IMR-90 (cell line): Measurements from ENCODE around the gene ABHD16A. TPM values are rescaled to one million over a fixed set of nuclear protein-coding genes. Genes with fewer than 3 reads are reported as not detected.

ENCODE experiments used
- ATAC-seq: fragments of 200-7000 bp; cut with Tn5 transposase; 2 replicates; pipeline ENCODE4 v1.9.1; 2020; ENCODE audit warnings: low read depth, mild to moderate bottlenecking, moderate library complexity
- BruUV-seq: library from RNA; stranded (reverse); fragments of 400-500 nt; replicated peaks from 2 replicates; lab custom pipeline; 2021; lab: Mats Ljungman, UMichigan
- CTCF ChIA-PET: fragments of 300-600 bp; formaldehyde crosslinking; extraction: SDS; loops from one replicate; lab custom pipeline; 2021; ENCODE audit warnings: antibody characterized with exemption; lab: Yijun Ruan, JAX
- POLR2A ChIA-PET: fragments of 300-600 bp; sonication (Branson Sonifier 250); formaldehyde crosslinking; loops from one replicate; lab custom pipeline; 2022; ENCODE audit warnings: antibody characterized with exemption; ENCODE audit not compliant: unreplicated experiment; lab: Charles Lee
- DNase-seq: peaks from one replicate; pipeline ENCODE4 v3.0.0; 2013
- H2AFZ ChIP-seq: replicated peaks from 2 replicates; pipeline ENCODE3; 2013; ENCODE audit warnings: low read length, mild to moderate bottlenecking; ENCODE audit not compliant: poor library complexity
- H2AK5ac ChIP-seq: 2 replicates; pipeline ENCODE4 v1.6.1; 2013; ENCODE audit warnings: low read depth, low read length, inconsistent platforms
- H2AK9ac ChIP-seq: replicated peaks from 2 replicates; pipeline ENCODE3; 2013; ENCODE audit warnings: mild to moderate bottlenecking, low read depth, low read length, moderate library complexity; ENCODE audit not compliant: poor library complexity
- H2BK120ac ChIP-seq: 2 replicates; pipeline ENCODE4 v1.6.1; 2013; ENCODE audit warnings: low read depth, low read length, inconsistent platforms
- H2BK15ac ChIP-seq: 3 replicates; pipeline ENCODE4 v1.6.1; 2013; ENCODE audit warnings: low read depth, low read length, inconsistent platforms
- H2BK20ac ChIP-seq: 2 replicates; pipeline ENCODE4 v1.6.1; 2013; ENCODE audit warnings: low read depth, mild to moderate bottlenecking, inconsistent platforms, low read length, moderate library complexity
- H2BK5ac ChIP-seq: 2 replicates; pipeline ENCODE4 v1.6.1; 2013; ENCODE audit warnings: mild to moderate bottlenecking, low read depth, low read length, inconsistent platforms; ENCODE audit not compliant: poor library complexity, severe bottlenecking
- H3K14ac ChIP-seq: replicated peaks from 2 replicates; pipeline ENCODE4 v1.6.1; 2013; ENCODE audit warnings: low read depth, low read length, inconsistent platforms
- H3K18ac ChIP-seq: 2 replicates; pipeline ENCODE4 v1.6.1; 2013; ENCODE audit warnings: low read depth, low read length, control low read depth
- H3K23ac ChIP-seq: 2 replicates; pipeline ENCODE4 v1.6.1; 2013; ENCODE audit warnings: low read depth, low read length, inconsistent platforms
- H3K27ac ChIP-seq: 2 replicates; pipeline ENCODE4 v1.5.1; 2013; ENCODE audit warnings: mild to moderate bottlenecking, control low read depth, low read length; ENCODE audit not compliant: insufficient read depth
- H3K27me3 ChIP-seq: 2 replicates; pipeline ENCODE4 v1.6.1; 2013; ENCODE audit warnings: low read length; ENCODE audit not compliant: control insufficient read depth, insufficient read depth
- H3K36me3 ChIP-seq: 2 replicates; pipeline ENCODE4 v1.6.1; 2013; ENCODE audit warnings: low read length, mixed read lengths; ENCODE audit not compliant: control insufficient read depth, insufficient read depth
- H3K4ac ChIP-seq: 2 replicates; pipeline ENCODE4 v1.6.1; 2013; ENCODE audit warnings: low read depth, low read length, inconsistent platforms
- H3K4me1 ChIP-seq: 2 replicates; pipeline ENCODE4 v1.6.1; 2013; ENCODE audit warnings: low read length, mixed read lengths; ENCODE audit not compliant: control insufficient read depth, insufficient read depth
- H3K4me2 ChIP-seq: 2 replicates; pipeline ENCODE4 v1.6.1; 2013; ENCODE audit warnings: low read depth, mild to moderate bottlenecking, control low read depth, low read length, moderate library complexity
- H3K4me3 ChIP-seq: 2 replicates; pipeline ENCODE4 v1.5.1; 2013; ENCODE audit warnings: low read depth, mild to moderate bottlenecking, control low read depth, low read length, moderate library complexity; ENCODE audit not compliant: insufficient read depth
- H3K56ac ChIP-seq: 2 replicates; pipeline ENCODE4 v1.6.1; 2013; ENCODE audit warnings: low read length, inconsistent platforms; ENCODE audit not compliant: insufficient read depth; ENCODE audit errors: extremely low read depth
- H3K79me1 ChIP-seq, 2 experiments: 2 replicates each; pipeline ENCODE4 v1.6.1; 2013; ENCODE audit warnings: low read length in 2 of 2, inconsistent platforms in 1 of 2, low read depth in 1 of 2
- H3K9ac ChIP-seq: 2 replicates; pipeline ENCODE4 v1.6.1; 2013; ENCODE audit warnings: low read depth, low read length, control low read depth
- H3K9me1 ChIP-seq: 2 replicates; pipeline ENCODE4 v1.6.1; 2013; ENCODE audit warnings: low read length, inconsistent platforms; ENCODE audit not compliant: insufficient read depth
- H3K9me3 ChIP-seq: 2 replicates; pipeline ENCODE4 v1.6.1; 2013; ENCODE audit warnings: low read length; ENCODE audit not compliant: control insufficient read depth, insufficient read depth
- H4K20me1 ChIP-seq: 2 replicates; pipeline ENCODE4 v1.6.1; 2013; ENCODE audit warnings: low read length, inconsistent platforms; ENCODE audit not compliant: insufficient read depth
- H4K5ac ChIP-seq: 2 replicates; pipeline ENCODE4 v1.6.1; 2013; ENCODE audit warnings: mild to moderate bottlenecking, low read depth, low read length, control low read depth
- H4K8ac ChIP-seq, 2 experiments: 2 replicates each; pipeline ENCODE4 v1.6.1; 2013; ENCODE audit warnings: low read depth in 2 of 2, low read length in 2 of 2, control low read depth in 1 of 2, inconsistent platforms in 1 of 2
- H4K91ac ChIP-seq: 2 replicates; pipeline ENCODE4 v1.6.1; 2013; ENCODE audit warnings: low read depth, low read length, inconsistent platforms; ENCODE audit not compliant: insufficient read depth
- BHLHE40 ChIP-seq: fragments of 150-350 bp; IDR thresholded peaks from 2 replicates; pipeline ENCODE4 v1.6.1; 2016; ENCODE audit warnings: mild to moderate bottlenecking, low read depth, low read length
- CHD1 ChIP-seq: IDR thresholded peaks from 2 replicates; pipeline ENCODE4 v1.6.1; 2012; ENCODE audit warnings: low read depth, low read length, improper control_type of control experiment
- MXI1 ChIP-seq: IDR thresholded peaks from 2 replicates; pipeline ENCODE4 v1.6.1; 2012; ENCODE audit warnings: low read depth, mild to moderate bottlenecking, low read length, moderate library complexity, borderline replicate concordance
- POLR2A ChIP-seq: IDR thresholded peaks from 2 replicates; pipeline ENCODE4 v1.6.1; 2012; ENCODE audit warnings: mild to moderate bottlenecking, low read depth, low read length
- SMC3 ChIP-seq: fragments of 150-350 bp; IDR thresholded peaks from 2 replicates; pipeline ENCODE4 v1.6.1; 2016; ENCODE audit warnings: low read depth, mild to moderate bottlenecking, antibody characterized with exemption, low read length, moderate library complexity
- WGBS, 2 experiments: methylation state at CpG; one replicate each; pipeline versions ENCODE4 v1.1.5 to v1.1.7; 2013; ENCODE audit warnings: missing lambda C conversion rate in 2 of 2; ENCODE audit not compliant: insufficient read length in 1 of 2; ENCODE audit errors: extremely low coverage in 2 of 2; 5-methylcytosine and 5-hydroxymethylcytosine counted together
- dilution Hi-C: fragments of 300-500 bp; cut with HindIII; formaldehyde crosslinking; loops from one replicate; pipeline ENCODE4 v1.14.3; 2018; ENCODE audit warnings: low sequenced_read_pairs; ENCODE audit not compliant: unreplicated experiment
- in situ Hi-C: fragments of 300-500 bp; cut with MboI; formaldehyde crosslinking; loops from 3 replicates; pipeline ENCODE4 v1.14.3; 2019; ENCODE audit warnings: low sequenced_read_pairs, inconsistent platforms, mixed read lengths
- intact Hi-C: fragments of 100-400 bp; cut with micrococcal nuclease; formaldehyde crosslinking; loops from 2 replicates; pipeline ENCODE4 v1.10.0; 2022
- polyA plus RNA-seq, 3 experiments: library from polyadenylated mRNA; depleted of rRNA; stranded (reverse); fragments of >200 nt; gene quantifications; 2 replicates each; pipeline ENCODE4 v1.2.3, GENCODE V29; 2012; ENCODE audit warnings: low replicate concordance in 1 of 3
- total RNA-seq: library from RNA; depleted of rRNA; stranded (reverse); fragments of >200 nt; gene quantifications from 2 replicates; pipeline ENCODE4 v1.2.3, GENCODE V29; 2012
- TF ChIP-seq, protein P1 (sequence below): conservative IDR thresholded peaks from 2 replicates; pipeline ENCODE4 v1.5.1; 2012; ENCODE audit warnings: mild to moderate bottlenecking, low read depth, low read length, improper control_type of control experiment

ABHD16A gene
- total and polyA plus RNA-seq, 2 of the 4 experiments (the other 2 are of a cell fraction) = 31.5 to 35.1 TPM

DNA sequence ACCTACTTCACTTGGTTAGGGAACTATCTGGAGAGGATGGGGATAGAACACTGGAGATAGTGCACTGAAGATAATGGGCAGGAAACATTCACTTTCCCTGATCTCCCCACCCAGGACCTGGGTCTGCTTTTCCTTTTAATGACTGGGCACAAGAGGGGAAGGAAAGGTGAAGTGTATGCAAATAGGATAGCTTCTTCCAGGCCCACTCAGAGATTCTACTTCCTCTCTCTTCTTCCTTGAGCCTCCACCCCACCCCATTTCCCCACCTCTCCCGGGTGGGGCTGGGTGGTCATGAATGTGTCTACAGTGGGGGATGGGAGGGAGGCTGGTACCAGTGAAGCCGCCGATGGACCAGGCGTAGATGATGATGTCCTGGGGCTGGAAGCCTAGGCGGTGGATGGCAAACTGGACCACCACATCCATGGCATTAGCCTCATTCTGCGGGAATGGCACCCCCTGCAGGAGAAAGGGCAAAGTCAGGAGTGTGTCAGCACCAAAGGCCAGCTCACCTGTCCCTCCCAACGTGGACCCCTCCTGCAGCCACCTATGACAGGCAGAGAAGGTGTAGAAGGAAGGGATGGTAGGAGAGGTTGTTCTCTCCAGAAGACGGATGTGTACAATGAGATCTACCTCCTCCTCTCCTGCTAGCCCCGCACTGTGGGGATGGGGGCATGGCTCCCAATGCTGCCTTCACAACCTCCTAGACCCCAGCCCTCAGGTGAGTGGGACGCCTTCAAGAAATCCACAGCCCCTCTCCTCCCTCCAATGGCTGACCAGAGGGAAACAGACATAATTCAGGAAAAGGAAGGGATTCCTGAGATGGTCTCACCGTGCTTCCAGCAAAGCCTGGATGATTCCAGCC lies 13.6 kb downstream of the ABHD16A start:
- Histone ChIP-seq H3K4me1 (no peaks in the 10 kb centered on the region), H3K27me3 (no peaks in the 10 kb centered on the region), H2BK20ac (no peak overlapping the region), H3K9me1 (no peaks in the 10 kb centered on the region), H3K14ac (no peak overlapping the region), H3K79me1 (peaks cover 4 to 6% of the 10 kb centered on the region in 2 experiments; a peak in 2 of 4 replicates), H4K91ac (no peak overlapping the region), H4K5ac (no peak overlapping the region), H3K9me3 (no peaks in the 10 kb centered on the region), H4K8ac (no peak overlapping the region), H3K36me3 (peaks cover 72% of the 10 kb centered on the region), H3K9ac (no peak overlapping the region), H3K4me3 (no peak overlapping the region), H2AFZ (no peak overlapping the region), H2AK5ac (no peak overlapping the region), H4K20me1 (no peaks in the 10 kb centered on the region), H2BK120ac (no peak overlapping the region), H3K27ac (no peak overlapping the region), H2BK5ac (no peak overlapping the region), H3K4me2 (no peak overlapping the region), H3K23ac (no peak overlapping the region), H3K4ac (no peak overlapping the region), H3K18ac (no peak overlapping the region), H3K56ac (no peak overlapping the region), H2AK9ac (no peak overlapping the region), H2BK15ac (no peak overlapping the region)
- in situ Hi-C loops = loop anchor here (10.0 kb wide), 2 partner anchors 145 to 255 kb away; partner anchors contain the start of gene CFB
- ChIA-PET CTCF (interaction anchor here (0.8 kb wide), 1 partner anchor 13 kb away, joined by 3 read pairs; no protein-coding TSS in a partner anchor), POLR2A (no interaction called here)
- ATAC-seq (peak; percentile 48; the same call in 1 of the 2 replicates), DNase-seq (no peak)
- TF ChIP-seq MXI1 (no peak), CHD1 (no peak), BHLHE40 (no peak), SMC3 (no peak), POLR2A (no peak)
- TF ChIP-seq, protein P1, sequence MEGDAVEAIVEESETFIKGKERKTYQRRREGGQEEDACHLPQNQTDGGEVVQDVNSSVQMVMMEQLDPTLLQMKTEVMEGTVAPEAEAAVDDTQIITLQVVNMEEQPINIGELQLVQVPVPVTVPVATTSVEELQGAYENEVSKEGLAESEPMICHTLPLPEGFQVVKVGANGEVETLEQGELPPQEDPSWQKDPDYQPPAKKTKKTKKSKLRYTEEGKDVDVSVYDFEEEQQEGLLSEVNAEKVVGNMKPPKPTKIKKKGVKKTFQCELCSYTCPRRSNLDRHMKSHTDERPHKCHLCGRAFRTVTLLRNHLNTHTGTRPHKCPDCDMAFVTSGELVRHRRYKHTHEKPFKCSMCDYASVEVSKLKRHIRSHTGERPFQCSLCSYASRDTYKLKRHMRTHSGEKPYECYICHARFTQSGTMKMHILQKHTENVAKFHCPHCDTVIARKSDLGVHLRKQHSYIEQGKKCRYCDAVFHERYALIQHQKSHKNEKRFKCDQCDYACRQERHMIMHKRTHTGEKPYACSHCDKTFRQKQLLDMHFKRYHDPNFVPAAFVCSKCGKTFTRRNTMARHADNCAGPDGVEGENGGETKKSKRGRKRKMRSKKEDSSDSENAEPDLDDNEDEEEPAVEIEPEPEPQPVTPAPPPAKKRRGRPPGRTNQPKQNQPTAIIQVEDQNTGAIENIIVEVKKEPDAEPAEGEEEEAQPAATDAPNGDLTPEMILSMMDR = 0 out of 2 replicates have a peak, but pooled peaks have one; percentile 26
- intact Hi-C loops = no loop called here
- 60% methylated on average over 1 of the region's 11 CpGs; no CpG with 5 or more reads in 1 of the 2 experiments for WGBS, 2 experiments
- BruUV-seq = no TSS peak
- dilution Hi-C loops = no loop called here
